ENCODE measurements around the gene GBP3. TPM values are rescaled to one million over a fixed set of nuclear protein-coding genes. Genes with fewer than 3 reads are reported as not detected.

Gene GBP3
- total and polyA plus RNA-seq, 9 of the 15 experiments (the other 6 are each of a cell fraction or from before 2014, with no cell fraction given): 0.07 to 0.14 (median 0.11) TPM; not detected in 4

DNA sequence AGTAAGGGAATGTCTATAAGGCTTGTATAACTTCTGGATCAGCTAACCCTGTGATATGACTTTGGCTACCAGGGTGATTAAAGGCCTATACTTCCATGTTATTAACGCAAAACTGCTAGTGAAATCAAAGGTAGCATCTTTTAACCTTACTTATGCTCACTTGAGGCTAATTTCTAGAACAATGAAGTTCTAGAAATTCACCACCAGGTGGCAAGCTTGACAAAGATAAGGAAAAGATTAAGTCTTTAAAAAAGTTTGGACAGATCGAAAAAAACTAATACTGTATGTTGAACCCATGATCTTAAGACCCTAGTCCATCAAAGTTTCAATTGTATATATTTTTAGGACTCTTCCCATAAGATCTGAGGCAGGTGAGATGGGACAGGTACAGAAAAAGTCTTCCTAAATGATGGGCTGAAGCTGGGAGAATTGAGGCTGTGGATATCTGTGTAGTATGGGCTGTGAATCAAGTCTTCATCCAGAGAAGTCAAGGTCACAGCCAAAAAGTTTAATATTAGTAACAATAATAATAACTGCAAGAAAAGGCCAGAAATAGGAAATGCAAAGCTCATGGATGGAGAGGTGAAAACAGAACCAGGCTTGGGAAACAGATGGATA, 49.0 kb downstream of the GBP3 start (continued):
- TF ChIP-seq, protein P1, sequence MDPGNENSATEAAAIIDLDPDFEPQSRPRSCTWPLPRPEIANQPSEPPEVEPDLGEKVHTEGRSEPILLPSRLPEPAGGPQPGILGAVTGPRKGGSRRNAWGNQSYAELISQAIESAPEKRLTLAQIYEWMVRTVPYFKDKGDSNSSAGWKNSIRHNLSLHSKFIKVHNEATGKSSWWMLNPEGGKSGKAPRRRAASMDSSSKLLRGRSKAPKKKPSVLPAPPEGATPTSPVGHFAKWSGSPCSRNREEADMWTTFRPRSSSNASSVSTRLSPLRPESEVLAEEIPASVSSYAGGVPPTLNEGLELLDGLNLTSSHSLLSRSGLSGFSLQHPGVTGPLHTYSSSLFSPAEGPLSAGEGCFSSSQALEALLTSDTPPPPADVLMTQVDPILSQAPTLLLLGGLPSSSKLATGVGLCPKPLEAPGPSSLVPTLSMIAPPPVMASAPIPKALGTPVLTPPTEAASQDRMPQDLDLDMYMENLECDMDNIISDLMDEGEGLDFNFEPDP (CRISPR knock-in tag; IDR thresholded peaks at IDR 0.05): no peak
- TF ChIP-seq CC2D1A (IDR thresholded peaks at IDR 0.05): no peak
- no peak for TF ChIP-seq BHLHE40 (IDR thresholded peaks at IDR 0.05; ENCODE audit: low read length)
- TF ChIP-seq RBM15 (IDR thresholded peaks at IDR 0.05; ENCODE audit: insufficient read depth, low read length): no peak
- TF ChIP-seq, protein P2, sequence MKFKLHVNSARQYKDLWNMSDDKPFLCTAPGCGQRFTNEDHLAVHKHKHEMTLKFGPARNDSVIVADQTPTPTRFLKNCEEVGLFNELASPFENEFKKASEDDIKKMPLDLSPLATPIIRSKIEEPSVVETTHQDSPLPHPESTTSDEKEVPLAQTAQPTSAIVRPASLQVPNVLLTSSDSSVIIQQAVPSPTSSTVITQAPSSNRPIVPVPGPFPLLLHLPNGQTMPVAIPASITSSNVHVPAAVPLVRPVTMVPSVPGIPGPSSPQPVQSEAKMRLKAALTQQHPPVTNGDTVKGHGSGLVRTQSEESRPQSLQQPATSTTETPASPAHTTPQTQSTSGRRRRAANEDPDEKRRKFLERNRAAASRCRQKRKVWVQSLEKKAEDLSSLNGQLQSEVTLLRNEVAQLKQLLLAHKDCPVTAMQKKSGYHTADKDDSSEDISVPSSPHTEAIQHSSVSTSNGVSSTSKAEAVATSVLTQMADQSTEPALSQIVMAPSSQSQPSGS (CRISPR knock-in tag; IDR thresholded peaks at IDR 0.05): no peak
- no peak for TF ChIP-seq TSC22D4 (tag; IDR thresholded peaks at IDR 0.05)
- TF ChIP-seq TCF3 (CRISPR knock-in tag; IDR thresholded peaks at IDR 0.05): no peak
- TF ChIP-seq POLR2AphosphoS5 (IDR thresholded peaks at IDR 0.05; ENCODE audit: control insufficient read depth, insufficient read depth, low read depth, low read length): no peak
- no peak for TF ChIP-seq CEBPG (CRISPR knock-in tag; IDR thresholded peaks at IDR 0.05)
- TF ChIP-seq CEBPG (tag; conservative IDR thresholded peaks at IDR 0.05 in 1 of 2, IDR thresholded peaks at IDR 0.05 in 1 of 2): no peak
- TF ChIP-seq GATA2 (CRISPR knock-in tag; IDR thresholded peaks at IDR 0.05): 0 out of 2 replicates have a peak, but pooled peaks have one; percentile 38
- no peak for TF ChIP-seq HNRNPUL1 (IDR thresholded peaks at IDR 0.05; ENCODE audit: low read length)
- peak; percentile 48 to 67; a peak in 3 of 4 replicates for TF ChIP-seq RAD21 (CRISPR knock-in tag; conservative IDR thresholded peaks at IDR 0.05 in 1 of 2, IDR thresholded peaks at IDR 0.05 in 1 of 2)
- peak; percentile 27; the same call in 1 of the 2 replicates for TF ChIP-seq SMC3 (conservative IDR thresholded peaks at IDR 0.05; ENCODE audit: insufficient read depth, low read depth, low read length)
- TF ChIP-seq, protein P3, sequence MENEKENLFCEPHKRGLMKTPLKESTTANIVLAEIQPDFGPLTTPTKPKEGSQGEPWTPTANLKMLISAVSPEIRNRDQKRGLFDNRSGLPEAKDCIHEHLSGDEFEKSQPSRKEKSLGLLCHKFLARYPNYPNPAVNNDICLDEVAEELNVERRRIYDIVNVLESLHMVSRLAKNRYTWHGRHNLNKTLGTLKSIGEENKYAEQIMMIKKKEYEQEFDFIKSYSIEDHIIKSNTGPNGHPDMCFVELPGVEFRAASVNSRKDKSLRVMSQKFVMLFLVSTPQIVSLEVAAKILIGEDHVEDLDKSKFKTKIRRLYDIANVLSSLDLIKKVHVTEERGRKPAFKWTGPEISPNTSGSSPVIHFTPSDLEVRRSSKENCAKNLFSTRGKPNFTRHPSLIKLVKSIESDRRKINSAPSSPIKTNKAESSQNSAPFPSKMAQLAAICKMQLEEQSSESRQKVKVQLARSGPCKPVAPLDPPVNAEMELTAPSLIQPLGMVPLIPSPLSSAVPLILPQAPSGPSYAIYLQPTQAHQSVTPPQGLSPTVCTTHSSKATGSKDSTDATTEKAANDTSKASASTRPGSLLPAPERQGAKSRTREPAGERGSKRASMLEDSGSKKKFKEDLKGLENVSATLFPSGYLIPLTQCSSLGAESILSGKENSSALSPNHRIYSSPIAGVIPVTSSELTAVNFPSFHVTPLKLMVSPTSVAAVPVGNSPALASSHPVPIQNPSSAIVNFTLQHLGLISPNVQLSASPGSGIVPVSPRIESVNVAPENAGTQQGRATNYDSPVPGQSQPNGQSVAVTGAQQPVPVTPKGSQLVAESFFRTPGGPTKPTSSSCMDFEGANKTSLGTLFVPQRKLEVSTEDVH (IDR thresholded peaks at IDR 0.05; ENCODE audit: low read depth, partially characterized antibody): no peak
- TF ChIP-seq, protein P4, sequence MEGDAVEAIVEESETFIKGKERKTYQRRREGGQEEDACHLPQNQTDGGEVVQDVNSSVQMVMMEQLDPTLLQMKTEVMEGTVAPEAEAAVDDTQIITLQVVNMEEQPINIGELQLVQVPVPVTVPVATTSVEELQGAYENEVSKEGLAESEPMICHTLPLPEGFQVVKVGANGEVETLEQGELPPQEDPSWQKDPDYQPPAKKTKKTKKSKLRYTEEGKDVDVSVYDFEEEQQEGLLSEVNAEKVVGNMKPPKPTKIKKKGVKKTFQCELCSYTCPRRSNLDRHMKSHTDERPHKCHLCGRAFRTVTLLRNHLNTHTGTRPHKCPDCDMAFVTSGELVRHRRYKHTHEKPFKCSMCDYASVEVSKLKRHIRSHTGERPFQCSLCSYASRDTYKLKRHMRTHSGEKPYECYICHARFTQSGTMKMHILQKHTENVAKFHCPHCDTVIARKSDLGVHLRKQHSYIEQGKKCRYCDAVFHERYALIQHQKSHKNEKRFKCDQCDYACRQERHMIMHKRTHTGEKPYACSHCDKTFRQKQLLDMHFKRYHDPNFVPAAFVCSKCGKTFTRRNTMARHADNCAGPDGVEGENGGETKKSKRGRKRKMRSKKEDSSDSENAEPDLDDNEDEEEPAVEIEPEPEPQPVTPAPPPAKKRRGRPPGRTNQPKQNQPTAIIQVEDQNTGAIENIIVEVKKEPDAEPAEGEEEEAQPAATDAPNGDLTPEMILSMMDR (IDR thresholded peaks at IDR 0.05 in 2 of 3, conservative IDR thresholded peaks at IDR 0.05 in 1 of 3; ENCODE audit: insufficient read depth in 2 of 3, low read depth in 1 of 3, low read length in 3 of 3): peak; percentile 33 to 55 (median 55); a peak in 4 of 6 replicates
- TF ChIP-seq NCOR1 (IDR thresholded peaks at IDR 0.05): no peak
- TF ChIP-seq, protein P5, sequence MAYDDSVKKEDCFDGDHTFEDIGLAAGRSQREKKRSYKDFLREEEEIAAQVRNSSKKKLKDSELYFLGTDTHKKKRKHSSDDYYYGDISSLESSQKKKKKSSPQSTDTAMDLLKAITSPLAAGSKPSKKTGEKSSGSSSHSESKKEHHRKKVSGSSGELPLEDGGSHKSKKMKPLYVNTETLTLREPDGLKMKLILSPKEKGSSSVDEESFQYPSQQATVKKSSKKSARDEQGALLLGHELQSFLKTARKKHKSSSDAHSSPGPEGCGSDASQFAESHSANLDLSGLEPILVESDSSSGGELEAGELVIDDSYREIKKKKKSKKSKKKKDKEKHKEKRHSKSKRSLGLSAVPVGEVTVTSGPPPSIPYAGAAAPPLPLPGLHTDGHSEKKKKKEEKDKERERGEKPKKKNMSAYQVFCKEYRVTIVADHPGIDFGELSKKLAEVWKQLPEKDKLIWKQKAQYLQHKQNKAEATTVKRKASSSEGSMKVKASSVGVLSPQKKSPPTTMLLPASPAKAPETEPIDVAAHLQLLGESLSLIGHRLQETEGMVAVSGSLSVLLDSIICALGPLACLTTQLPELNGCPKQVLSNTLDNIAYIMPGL (CRISPR knock-in tag; IDR thresholded peaks at IDR 0.05): no peak
